Glomerular visceral epithelial cell (primary cell): Measurements from ENCODE around the gene PUM1.
"Not testable (repeated sequence)": the region's sequence is repeated elsewhere in the genome, so short reads cannot be mapped to it uniquely, and the experiment has no call there.

ENCODE experiments used
- DNase-seq: peaks from one replicate; pipeline ENCODE4 v3.0.0-alpha.2; 2016; ENCODE audit errors: extremely low spot score

The PUM1 gene

GRCh38 chr1:31063631-31064030 lies 1.9 kb downstream of the PUM1 start:
- DNase-seq = peak; percentile 15

GRCh38 chr1:31062867-31063380 lies 2.6 kb downstream of the PUM1 start:
- DNase-seq = no peak

- not testable (repeated sequence) for DNase-seq
Measured at GRCh38 chr1:31062162-31062866, 3.2 kb downstream of the PUM1 start.

- DNase-seq = no peak
Measured at GRCh38 chr1:31058012-31058411, 7.5 kb downstream of the PUM1 start.

GRCh38 chr1:31055953-31056352 lies 9.6 kb downstream of the PUM1 start:
- DNase-seq = no peak

- DNase-seq = no peak
Measured at GRCh38 chr1:31055501-31055900, 10.0 kb downstream of the PUM1 start.

- no peak for DNase-seq
Measured at GRCh38 chr1:31054958-31055481, 10.5 kb downstream of the PUM1 start.

GRCh38 chr1:31054349-31054748 lies 11.2 kb downstream of the PUM1 start:
- no peak for DNase-seq

- DNase-seq = not testable (repeated sequence)
Measured at GRCh38 chr1:31052613-31053012, 12.9 kb downstream of the PUM1 start.

GRCh38 chr1:31051611-31052010 lies 13.9 kb downstream of the PUM1 start:
- DNase-seq = no peak

GRCh38 chr1:31047507-31047906 lies 18.0 kb downstream of the PUM1 start:
- DNase-seq = not testable (repeated sequence)

GRCh38 chr1:31043631-31044030 lies 21.9 kb downstream of the PUM1 start:
- no peak for DNase-seq

- DNase-seq = no peak
Measured at GRCh38 chr1:31042656-31043055, 22.9 kb downstream of the PUM1 start.

- no peak for DNase-seq
Measured at GRCh38 chr1:31041529-31041928, 24.0 kb downstream of the PUM1 start.

- DNase-seq = no peak
Measured at GRCh38 chr1:31040038-31040437, 25.5 kb downstream of the PUM1 start.

GRCh38 chr1:31038935-31039334 lies 26.6 kb downstream of the PUM1 start:
- not testable (repeated sequence) for DNase-seq

- DNase-seq = no peak
Measured at GRCh38 chr1:31038360-31038759, 27.2 kb downstream of the PUM1 start.

- no peak for DNase-seq
Measured at GRCh38 chr1:31036749-31037500, 28.6 kb downstream of the PUM1 start.

- no peak for DNase-seq
Measured at GRCh38 chr1:31033598-31033997, 31.9 kb downstream of the PUM1 start.

GRCh38 chr1:31032266-31032665 lies 33.3 kb downstream of the PUM1 start:
- DNase-seq = no peak

GRCh38 chr1:31031330-31032143 lies 34.0 kb downstream of the PUM1 start:
- no peak for DNase-seq

- DNase-seq = no peak
Measured at GRCh38 chr1:31029026-31029425, 36.5 kb downstream of the PUM1 start.
